HEK293T (cell line): ENCODE results near the gene ANO3.

Experiments
- BHLHE40 ChIP-seq: fragments of 450-650 bp; IDR thresholded peaks from 2 replicates; pipeline ENCODE4 v1.6.1; 2016; ENCODE audit warnings: mild to moderate bottlenecking, moderate library complexity, borderline replicate concordance
- CTBP1 ChIP-seq: fragments of 450-650 bp; IDR thresholded peaks from 2 replicates; pipeline ENCODE4 v1.6.1; 2016; ENCODE audit warnings: borderline replicate concordance
- ELF4 ChIP-seq: fragments of 450-650 bp; IDR thresholded peaks from 2 replicates; pipeline ENCODE4 v1.6.1; 2017; ENCODE audit warnings: antibody characterized with exemption
- FOXA1 ChIP-seq: fragments of 450-650 bp; IDR thresholded peaks from 2 replicates; pipeline ENCODE4 v1.6.1; 2016; ENCODE audit warnings: mild to moderate bottlenecking
- FOXK2 ChIP-seq: fragments of 450-650 bp; IDR thresholded peaks from 2 replicates; pipeline ENCODE4 v1.6.1; 2016; ENCODE audit warnings: mild to moderate bottlenecking
- FOXM1 ChIP-seq: fragments of 450-650 bp; IDR thresholded peaks from 2 replicates; pipeline ENCODE4 v1.6.1; 2017; ENCODE audit warnings: mild to moderate bottlenecking, borderline replicate concordance
- HDGF ChIP-seq: fragments of 450-650 bp; IDR thresholded peaks from 2 replicates; pipeline ENCODE4 v1.6.1; 2017; ENCODE audit warnings: antibody characterized with exemption, borderline replicate concordance
- L3MBTL2 ChIP-seq: fragments of 450-650 bp; conservative IDR thresholded peaks from 2 replicates; pipeline ENCODE4 v1.6.1; 2016; ENCODE audit warnings: mild to moderate bottlenecking
- LEF1 ChIP-seq: fragments of 450-650 bp; IDR thresholded peaks from 2 replicates; pipeline ENCODE4 v1.6.1; 2017; ENCODE audit warnings: mild to moderate bottlenecking, borderline replicate concordance
- NFRKB ChIP-seq: fragments of 450-650 bp; IDR thresholded peaks from 2 replicates; pipeline ENCODE4 v1.6.1; 2016; ENCODE audit warnings: mild to moderate bottlenecking, moderate library complexity
- PKNOX1 ChIP-seq: fragments of 450-650 bp; IDR thresholded peaks from 2 replicates; pipeline ENCODE4 v1.6.1; 2016
- SP1 ChIP-seq: fragments of 450-650 bp; IDR thresholded peaks from 2 replicates; pipeline ENCODE4 v1.6.1; 2017
- TARDBP ChIP-seq: fragments of 450-650 bp; IDR thresholded peaks from 2 replicates; pipeline ENCODE4 v1.6.1; 2016
- ZNF384 ChIP-seq: fragments of 450-650 bp; IDR thresholded peaks from 2 replicates; pipeline ENCODE4 v1.6.1; 2016

GRCh38 chr11:26541870-26542269, 209.9 kb downstream of the ANO3 start:
- TF ChIP-seq NFRKB, result no peak
- no peak for TF ChIP-seq HDGF
- TF ChIP-seq SP1, result no peak
- TF ChIP-seq TARDBP, result no peak
- no peak for TF ChIP-seq LEF1
- no peak for TF ChIP-seq ELF4
- TF ChIP-seq FOXK2, result no peak
- TF ChIP-seq BHLHE40, result no peak
- no peak for TF ChIP-seq CTBP1
- no peak for TF ChIP-seq ZNF384
- TF ChIP-seq FOXA1, result no peak
- no peak for TF ChIP-seq L3MBTL2
- TF ChIP-seq PKNOX1, result no peak
- no peak for TF ChIP-seq FOXM1
